HG02571 (cell line): Measurements from ENCODE around the gene CDH20.

Experiments used
- ATAC-seq: cut with Tn5 transposase; IDR thresholded peaks from one replicate; pipeline ENCODE4 v1.9.1; 2021; ENCODE audit warnings: mild to moderate bottlenecking, moderate library complexity; ENCODE audit not compliant: unreplicated experiment

The CDH20 gene

DNA sequence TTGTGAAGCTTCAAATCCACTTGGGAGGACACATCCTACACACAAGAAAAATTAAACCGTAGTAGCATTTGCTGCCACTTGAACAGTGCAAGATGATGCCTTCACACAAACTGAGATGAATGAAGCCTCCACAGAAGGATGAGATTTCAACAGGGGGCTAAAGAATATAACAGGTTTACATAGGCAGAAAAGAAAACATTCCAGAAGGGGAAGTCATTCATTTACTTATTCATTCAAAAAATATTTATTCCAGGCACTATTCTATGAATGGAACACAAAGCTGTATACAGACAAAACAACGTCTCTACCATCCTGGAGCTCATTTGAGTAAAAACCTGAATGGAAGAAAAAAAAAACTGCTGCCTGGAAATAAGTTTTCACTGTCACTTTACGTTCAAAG is 170.5 kb downstream of the CDH20 start:
- ATAC-seq = no peak

DNA sequence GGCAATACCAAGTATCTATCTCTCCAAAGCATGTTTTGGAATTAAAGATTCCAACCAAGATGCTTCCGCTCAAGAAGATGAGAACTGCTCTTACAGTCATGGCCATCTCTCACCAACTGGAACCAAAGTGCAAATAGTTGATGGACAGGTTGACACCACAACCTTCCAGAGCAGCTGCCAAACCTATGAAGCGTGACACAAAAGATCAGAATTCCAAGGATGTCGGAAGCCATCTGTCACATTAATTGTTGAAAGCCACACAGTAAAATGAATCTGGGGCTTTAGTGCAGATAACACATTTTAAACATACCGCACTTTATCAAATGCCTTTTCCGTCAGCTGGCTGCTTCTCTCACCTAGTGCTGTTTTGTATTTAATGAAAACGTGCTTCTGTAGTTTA is 195.7 kb downstream of the CDH20 start:
- no peak for ATAC-seq

DNA sequence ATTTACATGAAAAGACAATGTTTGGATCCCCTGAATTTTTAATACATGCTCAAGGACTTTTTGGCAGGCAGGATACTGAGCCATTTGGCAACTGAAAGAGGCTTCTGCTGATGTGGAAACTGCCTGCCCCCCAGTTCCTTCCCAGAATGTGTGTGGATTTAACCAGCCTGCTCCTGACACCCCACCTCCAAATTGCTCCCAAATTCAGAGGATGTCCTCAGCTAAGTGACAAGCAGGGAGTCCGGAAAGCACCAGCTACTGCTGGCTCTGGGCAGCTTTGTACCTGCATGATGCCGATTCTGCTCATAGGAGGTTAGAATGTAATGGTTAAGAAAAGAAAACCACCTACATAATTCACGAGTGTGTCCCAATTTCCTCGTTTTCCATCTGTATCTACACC is 197.5 kb downstream of the CDH20 start:
- ATAC-seq = no peak

DNA sequence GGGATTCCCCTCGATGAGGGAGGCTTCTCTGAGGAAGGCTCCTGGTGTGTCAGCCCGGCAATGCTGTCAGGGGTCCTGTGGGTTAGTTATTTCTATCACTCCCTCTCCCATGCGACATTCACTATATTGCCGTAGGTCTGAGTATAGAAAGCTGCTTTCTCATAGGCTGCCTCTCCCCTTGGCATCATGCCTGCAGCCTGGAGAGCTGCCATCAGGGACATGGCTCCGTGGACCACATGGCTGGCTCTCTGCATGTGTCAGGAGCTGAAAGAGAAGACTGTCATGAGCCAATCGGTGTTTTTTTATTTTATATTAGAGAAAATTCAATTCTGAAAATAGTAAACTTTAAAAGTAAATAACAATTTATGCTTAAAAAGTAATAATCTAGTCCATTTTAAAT is 198.0 kb downstream of the CDH20 start:
- no peak for ATAC-seq

DNA sequence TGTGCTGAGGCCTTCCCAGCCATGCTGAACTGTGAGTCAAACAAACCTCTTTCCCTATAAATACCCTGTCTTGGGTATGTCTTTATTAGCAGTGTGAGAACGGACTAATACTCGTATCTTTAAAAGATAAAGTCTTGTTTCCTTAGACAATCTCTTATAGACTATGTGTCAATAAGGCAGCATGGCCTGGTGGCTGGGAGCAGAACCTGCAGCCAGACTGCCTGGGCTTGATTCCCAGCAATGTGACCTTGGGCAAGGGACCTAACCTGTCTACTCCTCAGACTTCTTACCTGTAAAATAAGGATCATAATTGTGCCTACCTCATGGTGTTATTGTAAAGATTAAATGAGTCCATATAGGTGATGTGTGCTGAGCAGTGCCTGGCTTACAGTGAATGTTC is 198.7 kb downstream of the CDH20 start:
- no peak for ATAC-seq

DNA sequence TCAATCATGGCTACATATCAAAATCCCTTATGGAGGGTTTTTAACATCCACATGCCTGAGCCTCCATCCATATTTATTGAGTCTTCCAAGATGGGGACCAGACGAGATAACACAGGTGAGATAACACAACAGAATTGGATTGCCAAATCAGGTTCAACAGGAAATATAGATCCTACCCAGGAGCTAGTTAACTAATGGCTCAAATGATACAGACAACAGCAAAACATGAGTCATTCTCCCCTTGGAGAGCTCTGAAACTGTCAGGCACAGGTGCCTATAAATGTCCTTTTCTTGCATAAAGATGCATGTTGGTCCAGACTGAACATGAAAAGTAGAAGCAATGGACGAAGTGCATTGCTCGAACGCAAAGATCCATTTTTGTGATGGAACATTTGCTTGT is 202.2 kb downstream of the CDH20 start:
- ATAC-seq = no peak

DNA sequence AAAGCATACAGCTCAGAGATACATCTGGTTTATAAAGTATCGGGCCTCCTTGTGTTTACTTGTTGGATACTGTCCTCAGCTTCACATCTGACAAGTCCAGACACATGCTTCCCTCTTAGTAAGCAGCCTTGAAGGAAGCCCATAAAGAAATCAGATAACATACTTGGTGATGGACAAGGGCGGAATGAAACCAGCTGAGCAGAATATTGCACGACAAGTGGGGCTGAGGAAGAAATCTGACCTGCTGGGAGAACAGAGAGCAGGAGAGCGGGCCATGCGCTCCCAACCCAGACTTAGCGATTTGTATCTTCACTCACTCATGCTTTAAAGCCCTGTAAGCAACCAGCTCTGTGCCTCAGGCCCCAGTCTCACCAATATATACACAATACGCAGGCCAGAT is 208.4 kb downstream of the CDH20 start:
- no peak for ATAC-seq

DNA sequence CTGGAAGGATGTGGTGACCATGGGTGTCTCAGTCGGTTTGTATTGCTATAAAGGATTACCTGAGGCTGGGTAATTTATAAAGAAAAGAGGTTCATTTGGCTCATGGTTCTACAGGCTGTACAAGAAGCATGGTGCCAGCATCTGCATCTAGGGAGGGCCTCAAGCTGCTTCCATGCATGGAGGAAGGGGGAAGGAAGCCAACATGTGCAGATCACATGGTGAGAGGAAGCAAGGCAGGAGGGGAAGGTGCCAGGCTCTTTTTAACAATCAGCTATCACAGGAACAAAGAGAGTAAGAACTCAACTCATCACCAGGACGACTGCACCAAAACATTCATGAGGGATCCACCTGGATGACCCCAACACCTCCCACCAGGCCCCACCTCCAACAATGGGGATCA is 209.4 kb downstream of the CDH20 start:
- no peak for ATAC-seq

DNA sequence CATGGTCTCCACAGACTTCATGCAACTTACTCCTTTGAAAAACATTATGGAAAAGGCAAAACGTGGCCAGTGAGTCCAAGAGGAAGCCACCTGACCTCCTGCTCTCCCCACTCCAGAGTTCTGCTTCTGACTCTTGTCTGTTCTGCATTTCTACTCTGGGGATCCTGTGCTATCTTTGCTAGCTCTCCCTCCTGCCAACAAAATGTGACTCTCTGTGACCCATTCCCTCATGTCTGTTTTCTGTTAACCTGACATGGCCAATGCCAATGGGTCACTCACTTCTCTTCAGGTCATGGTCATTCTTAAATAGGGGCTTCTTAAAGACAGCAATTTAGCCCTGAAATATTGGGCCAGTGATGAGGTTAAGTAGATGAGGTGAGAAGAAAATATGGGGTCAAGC is 210.3 kb downstream of the CDH20 start:
- no peak for ATAC-seq

DNA sequence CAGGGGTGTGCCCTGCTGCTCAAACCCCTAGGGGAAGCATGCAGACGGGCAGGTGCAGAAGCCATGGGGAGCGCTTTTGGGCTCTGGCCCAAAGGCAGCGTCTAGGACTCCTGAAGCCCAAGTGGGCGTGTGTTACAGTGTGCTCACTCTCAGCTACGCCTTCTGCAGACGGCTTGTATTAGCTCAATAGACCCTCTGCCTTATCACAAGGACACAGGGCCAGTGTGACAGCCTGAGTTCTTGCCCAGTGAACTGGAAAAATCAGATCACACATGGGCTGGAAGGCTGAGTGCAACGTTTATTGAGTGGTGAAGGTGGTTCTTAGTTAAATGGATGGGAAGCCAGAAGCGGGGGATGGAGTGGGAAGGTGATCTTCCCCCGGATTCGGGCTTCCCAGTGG is 210.9 kb downstream of the CDH20 start:
- no peak for ATAC-seq

DNA sequence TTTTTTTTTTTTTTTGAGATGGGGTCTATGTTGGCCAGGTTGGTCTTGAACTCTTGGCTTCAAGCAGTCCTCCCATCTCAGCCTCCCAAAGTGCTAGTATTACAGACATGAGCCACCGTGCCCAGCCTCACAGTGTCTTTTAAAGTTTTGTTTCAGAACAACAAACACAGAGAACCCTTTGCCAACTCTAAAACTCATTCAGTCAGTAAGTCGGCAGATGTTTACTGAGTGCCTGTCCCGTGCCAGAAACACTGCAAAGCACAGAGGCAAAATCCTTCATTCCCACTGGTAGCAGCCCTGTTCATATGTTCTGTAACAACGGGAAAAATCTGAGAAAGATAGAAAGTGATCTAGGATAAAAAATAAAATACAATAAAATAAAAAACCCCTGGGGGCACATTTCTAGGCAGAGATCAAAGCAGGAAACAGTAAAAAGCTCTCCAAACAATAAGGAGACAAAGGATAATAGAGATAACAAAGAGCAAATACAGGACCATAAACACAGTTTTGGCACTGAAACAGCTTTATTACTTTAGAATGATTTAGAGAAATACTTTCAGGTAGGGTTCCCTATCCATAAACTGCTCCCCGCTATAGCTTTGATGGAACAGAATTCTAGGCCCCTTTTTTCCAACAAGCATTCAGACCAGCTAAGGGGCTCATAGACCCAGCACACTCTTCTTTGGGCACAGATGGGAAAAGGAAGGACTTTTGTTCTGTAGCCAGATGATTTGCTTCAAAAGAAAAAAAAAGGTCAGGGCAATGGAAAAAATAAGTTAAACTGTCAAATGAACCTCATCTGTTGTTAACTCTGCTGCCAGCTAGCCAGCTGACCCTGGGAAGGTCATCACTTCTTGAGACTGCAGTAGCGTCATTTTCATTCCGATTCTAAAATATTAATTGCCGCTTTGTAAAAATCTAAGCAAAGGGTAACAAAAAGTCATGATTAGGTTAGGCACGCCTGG is 212.3 kb downstream of the CDH20 start:
- no peak for ATAC-seq

DNA sequence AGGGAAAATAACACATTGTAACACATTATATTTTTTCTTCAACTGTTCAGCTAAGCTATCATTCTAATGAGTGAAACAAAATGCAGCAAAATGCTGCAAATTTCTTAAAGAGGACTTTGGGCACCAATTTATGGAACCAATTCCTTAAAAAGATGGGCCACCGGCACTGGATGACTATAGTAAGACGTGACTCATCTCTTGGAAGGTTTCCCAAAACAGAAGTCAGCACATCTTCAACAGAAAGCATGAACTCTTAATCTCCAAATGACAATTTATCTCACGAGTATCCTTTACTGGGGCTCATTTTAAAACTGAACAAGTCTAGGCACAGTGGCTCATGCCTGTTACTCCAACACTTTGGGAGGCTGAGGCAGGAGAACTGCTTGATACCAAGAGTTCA is 213.4 kb downstream of the CDH20 start:
- no peak for ATAC-seq

DNA sequence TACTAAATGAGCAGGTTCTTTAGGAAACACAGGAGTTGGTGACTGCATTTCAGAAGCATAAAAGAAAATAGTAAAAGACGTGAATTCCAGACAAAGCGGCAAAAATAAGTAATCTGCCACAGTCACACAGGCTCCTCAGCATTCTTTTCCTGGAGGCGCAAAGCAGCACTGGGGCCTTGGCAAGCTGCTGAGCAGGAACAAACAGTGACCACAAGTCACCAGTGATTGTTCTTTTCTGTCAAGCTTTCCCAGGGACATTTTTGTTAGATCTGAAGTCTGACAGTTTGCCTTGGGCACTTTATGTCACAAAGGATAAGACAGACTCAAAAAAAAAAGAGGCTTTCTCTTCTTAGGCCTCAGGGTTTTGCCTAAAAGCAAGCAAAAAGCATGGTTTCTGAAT is 216.2 kb downstream of the CDH20 start:
- ATAC-seq = no peak

DNA sequence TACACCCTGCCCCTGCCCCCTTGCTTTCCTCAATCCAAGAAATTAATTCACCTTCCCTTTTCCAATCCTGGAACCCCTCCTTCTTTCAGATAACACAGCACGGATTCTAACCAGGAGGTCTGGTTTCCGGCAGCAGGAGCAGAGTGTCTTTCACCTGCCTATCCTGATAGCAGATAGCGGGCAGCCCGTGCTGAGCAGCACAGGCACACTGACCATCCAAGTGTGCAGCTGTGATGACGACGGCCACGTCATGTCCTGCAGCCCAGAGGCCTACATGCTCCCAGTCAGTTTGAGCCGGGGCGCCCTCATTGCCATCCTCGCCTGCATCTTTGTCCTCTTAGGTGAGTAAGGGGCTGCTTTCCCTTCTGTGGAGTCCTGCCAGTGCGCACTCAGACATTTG is 216.7 kb downstream of the CDH20 start:
- no peak for ATAC-seq

DNA sequence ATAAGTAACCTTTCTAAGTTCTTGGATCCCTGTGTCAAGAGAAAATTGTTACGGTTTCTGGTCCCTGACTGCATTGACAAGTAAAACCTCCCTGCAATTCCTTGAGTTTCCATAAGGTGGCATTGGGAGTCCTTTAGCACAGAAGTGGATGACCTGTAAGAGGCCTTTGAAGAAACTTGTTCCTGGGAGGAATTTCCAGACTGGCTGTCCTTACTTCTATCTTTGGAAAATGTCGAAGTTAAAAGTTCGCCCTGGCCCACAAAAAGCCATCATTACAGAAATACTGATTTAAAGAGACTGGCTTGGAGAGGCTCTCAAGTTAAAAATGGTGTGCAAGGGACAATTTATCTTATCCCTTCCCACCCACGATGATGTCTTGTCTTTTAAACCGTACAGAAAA is 218.4 kb downstream of the CDH20 start:
- no peak for ATAC-seq

DNA sequence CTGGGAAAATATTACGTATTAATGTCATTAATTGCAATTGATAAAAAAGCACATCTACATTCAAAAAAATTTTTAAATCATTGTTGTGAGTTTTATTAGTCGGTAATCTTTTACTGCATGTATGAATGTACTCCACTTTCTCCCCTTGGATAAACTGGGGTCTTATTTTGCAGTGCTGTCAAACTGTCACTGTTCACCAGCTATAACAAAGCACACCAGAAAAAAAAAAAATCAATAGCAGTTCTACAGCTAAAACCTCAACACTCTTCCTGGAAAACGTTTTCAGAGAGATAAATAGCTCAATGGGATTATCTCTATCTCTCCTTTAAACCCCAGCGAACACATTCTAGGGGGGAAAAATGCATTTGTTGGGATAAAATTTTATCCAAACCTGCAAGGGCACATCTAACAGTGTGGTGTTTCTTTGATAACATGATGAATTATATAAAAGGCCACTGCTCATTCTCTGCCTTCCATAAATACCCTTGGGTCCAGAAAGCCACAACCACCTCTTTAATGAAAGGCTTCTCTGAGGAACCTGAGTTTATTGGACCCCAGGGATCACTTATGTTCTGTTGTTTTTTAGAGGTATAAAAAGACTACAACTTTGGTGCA is 219.9 kb downstream of the CDH20 start:
- ATAC-seq = no peak

DNA sequence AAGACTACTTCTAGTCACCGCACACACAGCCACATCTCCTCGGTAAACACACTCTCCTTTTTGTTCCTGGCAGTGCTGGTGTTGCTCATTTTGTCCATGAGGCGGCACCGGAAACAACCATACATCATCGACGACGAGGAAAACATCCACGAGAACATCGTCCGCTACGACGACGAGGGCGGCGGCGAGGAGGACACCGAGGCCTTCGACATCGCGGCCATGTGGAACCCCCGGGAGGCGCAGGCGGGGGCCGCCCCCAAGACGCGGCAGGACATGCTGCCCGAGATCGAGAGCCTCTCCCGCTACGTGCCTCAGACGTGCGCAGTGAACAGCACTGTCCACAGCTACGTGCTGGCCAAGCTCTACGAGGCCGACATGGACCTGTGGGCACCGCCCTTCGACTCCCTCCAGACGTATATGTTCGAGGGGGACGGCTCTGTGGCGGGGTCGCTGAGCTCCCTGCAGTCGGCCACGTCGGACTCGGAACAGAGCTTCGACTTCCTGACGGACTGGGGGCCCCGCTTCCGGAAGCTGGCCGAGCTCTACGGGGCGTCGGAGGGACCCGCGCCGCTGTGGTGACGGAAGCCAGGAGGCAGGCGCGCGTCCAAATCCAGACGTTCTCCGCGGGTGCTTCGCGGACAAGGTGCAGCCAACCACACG is 221.0 kb downstream of the CDH20 start:
- no peak for ATAC-seq

DNA sequence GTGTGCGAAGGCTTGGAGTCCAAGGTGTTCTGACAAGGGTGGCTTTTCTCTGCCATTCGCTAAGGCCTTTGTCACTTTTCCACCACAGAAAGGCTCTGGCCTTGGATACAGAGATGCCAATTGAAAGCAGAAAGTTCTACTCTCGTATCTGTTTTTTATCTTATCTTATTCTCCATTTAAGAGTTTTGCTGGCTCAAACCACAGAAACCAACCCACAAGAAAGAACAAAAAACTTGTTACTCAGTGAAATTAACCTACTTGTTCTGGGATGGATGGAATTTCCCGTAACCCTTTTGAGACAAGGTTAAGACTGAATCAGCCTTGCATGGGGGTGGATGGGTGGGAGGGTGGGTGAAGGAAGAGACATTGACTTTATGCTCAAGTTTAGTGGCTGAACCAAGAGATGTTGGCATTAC is 221.7 kb downstream of the CDH20 start:
- no peak for ATAC-seq

DNA sequence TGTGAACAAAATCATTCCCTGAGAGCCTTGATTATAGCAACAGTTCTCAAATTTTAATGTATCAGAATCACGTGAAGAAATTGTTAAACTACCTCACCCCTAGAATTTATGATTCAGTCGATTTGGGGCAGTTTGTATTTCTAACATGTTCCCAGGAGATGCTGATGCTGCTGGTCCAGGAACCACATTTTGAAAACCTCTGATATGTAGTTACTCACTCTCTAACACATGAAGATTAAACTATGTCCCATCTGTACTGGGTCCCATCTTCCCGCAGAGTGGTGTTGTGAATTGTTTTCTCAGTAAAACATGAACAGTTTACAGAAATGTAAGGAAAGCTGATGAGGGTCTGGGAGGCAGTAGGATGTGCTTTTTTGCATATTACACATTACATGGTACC is 223.1 kb downstream of the CDH20 start:
- no peak for ATAC-seq

DNA sequence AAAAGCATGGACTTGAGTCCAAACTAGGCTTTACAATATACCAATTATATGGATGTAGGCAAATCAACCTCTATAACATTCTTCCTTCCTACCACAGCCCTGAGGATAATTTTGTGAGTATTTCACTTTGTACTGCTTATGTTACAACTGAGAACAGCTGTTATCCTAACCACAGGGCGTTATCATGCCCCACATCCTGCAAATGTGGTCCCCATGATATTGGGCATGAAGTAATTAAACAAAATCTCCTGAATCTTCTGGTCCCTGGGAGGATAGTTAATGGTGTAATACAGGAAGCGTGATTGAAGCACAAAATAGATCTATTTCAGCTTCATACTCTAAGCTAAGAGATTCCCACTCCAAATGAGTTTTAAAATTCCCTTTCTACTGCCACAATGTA is 223.6 kb downstream of the CDH20 start:
- no peak for ATAC-seq

DNA sequence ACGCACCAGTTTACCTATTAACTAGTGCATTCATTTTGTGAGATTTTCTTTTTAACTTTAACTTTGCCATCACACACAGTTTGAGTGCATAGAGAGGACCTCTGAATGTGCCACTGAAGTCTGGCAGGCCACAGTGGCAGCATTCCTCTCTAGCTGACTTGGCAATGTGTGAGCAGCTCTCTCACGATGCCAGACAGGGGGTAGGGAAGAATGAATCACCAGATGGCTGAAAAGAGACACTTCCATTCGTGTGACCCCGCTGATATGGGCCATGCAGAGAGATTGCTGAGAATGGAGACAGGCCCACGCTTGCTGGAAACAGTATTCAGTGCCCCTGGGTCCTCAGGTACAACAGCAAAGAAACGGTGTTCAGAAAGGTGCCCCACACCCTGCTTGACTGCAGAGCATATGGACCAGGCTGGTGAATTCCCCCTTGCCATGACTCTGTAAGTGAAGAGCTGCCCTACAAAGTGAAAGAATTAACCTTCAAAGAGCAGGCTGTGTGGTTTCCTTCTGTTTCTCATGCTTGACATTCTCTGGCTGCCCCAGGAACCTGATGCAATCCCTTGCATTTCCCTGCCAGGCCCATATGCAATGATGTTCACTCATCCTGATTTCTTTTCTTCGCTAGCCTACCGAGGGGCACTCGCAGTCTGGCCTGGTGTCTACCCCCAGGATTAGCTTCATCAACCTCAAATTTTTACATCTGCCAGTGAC is 236.1 kb downstream of the CDH20 start:
- ATAC-seq = no peak
